DMS114 treated with DMSO at 0.1 percent for 48 hours (cell line): ENCODE measurements around the gene STYX.

Experiments used
- DNase-seq: peaks from one replicate; lab custom pipeline; 2025; ENCODE audit not compliant: unreplicated experiment; lab: John Stamatoyannopoulos, UW

The STYX gene

GRCh38 chr14:52729925-52730708, at the start of gene STYX:
Gene STYX, plus strand, starts transcription at chr14:52730166. Its CDS starts 309 bp downstream, at chr14:52730475.
- peak; percentile 92 for DNase-seq

GRCh38 chr14:52683985-52684520, 45.9 kb upstream of the STYX start:
- DNase-seq, result no peak

- no peak for DNase-seq
These were observed 43.8 kb upstream of the STYX start for GRCh38 chr14:52686176-52686575.

GRCh38 chr14:52690983-52691760, 38.8 kb upstream of the STYX start:
- no peak for DNase-seq

- no peak for DNase-seq
These were observed 37.6 kb upstream of the STYX start for GRCh38 chr14:52692248-52692962.

- DNase-seq, result no peak
These were observed 36.9 kb upstream of the STYX start for GRCh38 chr14:52693036-52693435.

GRCh38 chr14:52693532-52693931, 36.4 kb upstream of the STYX start:
- no peak for DNase-seq

GRCh38 chr14:52694761-52695480, 35.0 kb upstream of the STYX start:
- peak; percentile 25 for DNase-seq

- peak; percentile 61 for DNase-seq
These were observed 34.4 kb upstream of the STYX start, which contains the start of gene ERO1A for GRCh38 chr14:52695481-52696091. Gene ERO1A, minus strand, starts transcription at chr14:52695558. Its CDS starts 77 bp downstream, at chr14:52695481.

- no peak for DNase-seq
These were observed 29.2 kb upstream of the STYX start for GRCh38 chr14:52700701-52701172.

- no peak for DNase-seq
These were observed 28.7 kb upstream of the STYX start for GRCh38 chr14:52701223-52701622.

- no peak for DNase-seq
These were observed 26.7 kb upstream of the STYX start for GRCh38 chr14:52703225-52703624.

- no peak for DNase-seq
These were observed 26.3 kb upstream of the STYX start for GRCh38 chr14:52703664-52704063.

- DNase-seq, result no peak
These were observed 23.7 kb upstream of the STYX start for GRCh38 chr14:52706286-52706685.

- DNase-seq, result peak; percentile 80
These were observed 23.0 kb upstream of the STYX start, which contains the start of gene PSMC6 for GRCh38 chr14:52706724-52707706. Gene PSMC6, plus strand, starts transcription at chr14:52707200. Its CDS starts 20 bp downstream, at chr14:52707220.

GRCh38 chr14:52711666-52712065, 18.3 kb upstream of the STYX start:
- no peak for DNase-seq

GRCh38 chr14:52716155-52716554, 13.8 kb upstream of the STYX start:
- DNase-seq, result no peak

- no peak for DNase-seq
These were observed 6.2 kb upstream of the STYX start for GRCh38 chr14:52723514-52724359.
